OCI-M1 (cell line): ENCODE measurements around the gene SEL1L3.

Experiments used
- DNase-seq: peaks from one replicate; lab custom pipeline; 2025; lab: John Stamatoyannopoulos, UW

SEL1L3 gene

DNA sequence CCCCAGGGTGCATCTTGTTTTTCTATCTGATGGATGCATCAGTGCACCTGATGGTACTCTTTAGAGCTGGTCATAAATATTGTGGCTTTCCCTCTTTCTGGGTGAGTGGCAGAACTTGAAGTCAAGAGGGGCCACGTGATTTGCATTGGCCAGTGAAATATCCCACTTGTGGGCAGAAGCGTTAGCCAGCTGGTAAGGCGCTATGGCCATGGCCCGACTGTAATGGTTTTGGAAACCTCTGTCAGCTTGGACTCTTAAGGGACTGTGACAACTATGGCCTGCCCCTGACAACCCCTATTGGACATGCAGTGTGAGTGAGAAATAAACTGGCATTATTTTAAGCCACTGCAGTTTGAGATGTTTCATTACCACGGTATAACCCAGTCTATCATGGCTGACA is 72.8 kb downstream of the SEL1L3 start:
- DNase-seq = no peak

DNA sequence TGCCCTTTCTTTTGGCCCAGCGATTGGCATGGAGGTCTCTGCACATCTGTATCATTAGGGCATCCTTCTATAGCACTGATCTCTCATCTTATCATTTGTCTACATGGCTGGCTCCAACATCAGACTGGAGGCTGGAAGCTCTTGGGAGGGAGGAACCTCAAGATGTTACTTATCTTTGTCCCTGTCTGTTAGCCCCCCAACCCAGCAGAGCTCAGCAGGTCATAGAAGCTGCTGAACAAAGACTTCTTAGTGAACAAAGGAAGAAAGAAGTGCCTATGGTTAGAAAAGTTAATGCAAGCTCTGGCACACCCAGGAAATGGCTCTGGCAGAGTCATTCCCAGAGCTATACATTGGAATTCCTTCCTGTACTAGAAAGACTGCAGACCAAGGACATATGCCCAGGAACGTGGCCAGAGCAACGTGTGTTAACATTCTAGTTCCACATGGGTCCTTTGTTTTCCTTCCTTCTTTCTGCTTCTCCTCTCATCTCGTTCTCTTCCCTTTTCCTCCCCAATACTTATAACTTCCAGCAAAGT is 74.0 kb downstream of the SEL1L3 start:
- DNase-seq = no peak

DNA sequence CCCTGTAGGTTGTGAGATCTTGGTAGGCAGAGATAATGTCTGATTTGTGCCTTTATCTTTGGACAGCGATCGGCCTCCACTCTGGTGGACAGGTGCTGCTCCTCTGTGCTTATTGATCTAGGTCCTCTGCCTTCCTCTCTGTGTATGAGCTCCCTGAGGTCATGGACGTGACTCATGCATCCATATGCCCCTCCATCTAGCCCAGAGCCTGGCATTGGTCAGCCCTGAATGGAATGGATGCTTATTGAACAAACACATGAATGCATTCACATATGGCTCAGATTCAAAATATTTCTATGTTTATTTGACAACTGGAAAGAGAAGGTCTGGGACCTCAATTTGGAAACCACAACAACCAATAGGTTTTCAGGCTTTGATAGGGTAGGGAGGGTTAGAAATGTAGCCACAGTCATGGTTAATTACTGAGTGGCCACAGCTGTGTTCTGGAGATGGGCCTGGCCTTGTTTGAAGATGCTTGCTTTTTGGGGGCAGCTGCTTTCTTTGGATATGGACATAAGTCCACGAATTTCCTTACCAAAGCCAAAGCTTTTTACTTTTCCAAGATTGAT is 76.2 kb downstream of the SEL1L3 start:
- no peak for DNase-seq

DNA sequence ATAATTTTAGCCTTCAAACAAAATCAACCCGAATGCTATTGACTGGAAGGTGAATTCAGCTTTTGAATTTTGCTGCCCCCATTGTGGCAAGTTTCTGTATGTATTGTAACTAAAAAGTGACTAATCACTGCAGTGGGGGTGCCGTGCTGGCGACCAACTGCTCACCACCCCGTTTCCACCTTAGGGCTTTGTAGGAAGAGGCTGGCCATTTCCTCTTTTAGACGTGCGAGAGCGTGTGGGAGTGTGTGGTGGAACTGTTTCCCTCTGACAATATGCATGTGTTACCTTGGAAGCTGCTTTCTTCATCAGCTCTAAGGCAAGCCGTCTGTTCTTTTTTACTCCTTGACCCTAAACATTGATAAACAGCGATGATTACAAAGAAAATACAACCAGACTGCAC is 78.8 kb downstream of the SEL1L3 start:
- DNase-seq = peak; percentile 62

DNA sequence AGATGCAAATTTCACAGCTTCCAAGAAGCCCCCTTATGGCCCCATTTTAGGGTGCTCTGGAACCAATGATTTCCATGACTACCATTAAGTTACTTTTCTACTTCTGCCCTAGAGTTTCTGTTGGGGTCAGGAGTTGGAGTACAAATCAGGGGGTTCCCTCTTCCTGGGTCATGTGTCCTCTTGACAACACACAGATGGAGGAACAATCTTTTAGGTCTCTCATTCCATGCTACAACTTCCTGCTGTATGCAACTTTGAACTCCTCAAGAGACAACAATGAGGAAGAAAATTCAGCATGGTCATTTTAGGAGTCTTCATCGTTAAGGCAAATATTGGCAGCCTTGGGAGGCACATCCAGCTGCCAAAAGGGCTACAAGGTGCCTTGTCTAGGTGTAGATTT is 79.7 kb downstream of the SEL1L3 start:
- no peak for DNase-seq

DNA sequence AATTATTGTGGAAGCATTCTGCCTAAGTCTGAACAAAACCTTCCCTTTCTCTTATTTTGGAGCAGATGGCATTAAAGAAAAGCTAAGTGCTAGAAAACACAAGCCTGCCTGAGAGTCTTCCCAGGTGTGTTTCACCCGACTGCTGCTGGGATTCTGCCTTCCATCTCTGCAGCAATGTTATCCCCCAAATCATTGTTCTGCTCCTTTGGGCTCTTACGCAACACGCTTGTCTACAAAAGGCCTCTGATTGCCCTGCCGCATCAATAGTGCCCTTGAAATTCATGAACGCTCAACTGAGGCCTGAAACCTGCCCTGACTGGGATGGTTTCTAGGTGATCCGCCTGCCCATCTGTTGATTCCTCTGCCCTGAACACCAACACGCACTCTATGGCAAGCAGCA is 80.3 kb downstream of the SEL1L3 start:
- no peak for DNase-seq

DNA sequence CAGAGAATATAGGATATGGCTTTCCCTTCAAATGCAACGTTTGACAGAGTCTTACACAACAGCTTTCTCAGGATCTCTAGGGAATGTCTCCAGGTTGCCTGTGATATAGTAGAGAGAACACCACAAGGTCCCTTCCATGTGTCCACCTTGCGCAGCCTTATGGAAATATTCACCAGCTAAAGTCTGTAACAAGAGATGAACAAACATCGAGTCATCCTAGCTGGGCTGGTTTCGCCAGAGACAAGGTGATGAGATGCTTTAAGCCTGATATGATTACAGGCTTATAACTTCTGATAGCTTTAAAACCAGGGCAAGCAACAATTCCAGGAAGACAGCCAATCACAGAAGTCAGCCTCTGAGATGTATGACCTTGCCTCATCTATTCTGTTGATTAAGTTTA is 83.8 kb downstream of the SEL1L3 start:
- no peak for DNase-seq

DNA sequence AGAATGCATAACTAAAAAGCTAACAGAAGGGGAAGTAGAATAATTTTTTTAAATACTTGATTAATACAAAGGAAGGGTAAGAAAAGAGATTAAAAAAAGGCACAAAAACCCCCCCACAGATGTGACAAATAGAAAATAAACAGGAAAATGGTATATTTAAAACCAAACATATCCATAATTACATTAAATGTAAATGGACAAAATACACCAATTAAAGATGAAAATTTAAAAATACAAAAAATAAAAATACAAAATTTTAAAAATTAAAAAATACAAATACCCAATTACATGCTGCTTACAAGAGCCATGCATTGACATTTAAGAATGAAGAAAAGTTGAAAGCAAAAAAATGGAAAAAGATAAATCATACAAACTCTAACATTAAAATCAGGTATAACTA is 86.0 kb downstream of the SEL1L3 start:
- no peak for DNase-seq

DNA sequence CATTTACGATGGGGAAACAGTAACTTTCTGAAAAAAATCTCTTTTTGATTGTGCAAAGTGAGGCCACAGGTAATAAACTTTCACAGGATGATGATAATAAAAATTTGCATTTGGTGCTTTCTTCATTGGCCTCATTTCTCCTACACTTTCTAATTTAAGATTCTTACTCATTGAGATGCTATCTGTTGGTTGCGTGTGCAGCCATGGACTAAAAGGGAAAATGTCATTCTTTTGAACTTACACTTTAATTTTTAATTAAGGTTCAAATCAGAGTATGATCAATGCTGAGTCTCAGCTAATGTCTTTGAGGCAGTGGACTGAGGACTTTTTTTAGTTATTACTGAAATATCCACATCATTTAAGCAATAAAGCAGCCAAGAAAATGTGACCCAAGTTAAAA is 87.6 kb downstream of the SEL1L3 start:
- no peak for DNase-seq

DNA sequence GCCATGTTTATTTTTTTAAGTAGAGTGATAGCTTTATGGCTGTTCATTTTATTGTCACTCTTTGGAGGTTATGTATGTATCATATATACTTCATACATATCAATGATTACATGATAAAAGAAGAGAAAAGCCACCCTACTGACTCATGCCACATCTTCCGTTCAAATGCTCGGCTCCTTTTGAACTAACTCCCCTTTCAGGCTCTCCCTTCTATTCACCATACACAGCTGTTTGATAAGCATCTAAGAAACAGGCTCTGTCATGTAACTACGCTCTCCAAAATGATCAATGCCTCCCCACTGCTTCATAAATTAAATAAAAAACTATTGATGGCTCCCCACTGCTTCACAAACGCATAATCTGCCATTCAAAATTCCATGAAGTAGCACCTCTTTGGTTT is 89.4 kb downstream of the SEL1L3 start:
- no peak for DNase-seq

DNA sequence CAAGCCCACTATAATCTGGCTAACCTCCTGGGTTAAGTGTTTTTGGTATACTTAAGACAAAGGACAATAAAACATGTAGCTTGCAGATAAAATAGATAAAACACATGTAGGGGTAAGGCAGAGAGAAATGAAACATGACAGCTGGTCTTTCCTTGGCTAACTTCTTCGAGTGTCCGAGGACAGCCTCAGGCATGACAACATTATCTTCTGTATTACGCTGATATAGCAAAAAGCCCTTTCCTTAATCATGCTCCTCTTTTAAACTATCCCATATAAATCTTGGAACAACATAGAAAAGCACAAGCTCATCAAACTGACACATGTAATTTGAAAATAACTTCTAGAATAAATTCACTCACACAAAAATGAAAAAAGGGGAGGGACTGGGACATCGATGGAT is 91.1 kb downstream of the SEL1L3 start:
- no peak for DNase-seq

DNA sequence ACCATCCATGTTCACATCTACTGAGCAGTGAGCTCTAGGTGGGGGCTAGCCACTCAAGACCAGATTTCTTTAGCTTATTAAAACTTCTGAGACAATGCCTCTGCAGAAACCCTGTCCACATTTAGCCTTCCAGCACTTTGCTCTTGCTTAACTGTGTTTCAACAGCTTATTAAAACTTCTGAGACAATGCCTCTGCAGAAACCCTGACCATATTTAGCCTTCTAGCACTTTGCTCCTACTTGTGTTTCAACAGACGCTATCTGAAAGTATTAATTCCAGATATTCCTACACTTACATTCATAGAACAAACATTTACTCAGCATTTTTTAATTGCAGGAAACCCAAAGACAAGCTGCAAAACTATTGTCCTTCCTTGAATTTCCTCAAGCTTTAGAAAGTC is 91.9 kb downstream of the SEL1L3 start:
- no peak for DNase-seq

DNA sequence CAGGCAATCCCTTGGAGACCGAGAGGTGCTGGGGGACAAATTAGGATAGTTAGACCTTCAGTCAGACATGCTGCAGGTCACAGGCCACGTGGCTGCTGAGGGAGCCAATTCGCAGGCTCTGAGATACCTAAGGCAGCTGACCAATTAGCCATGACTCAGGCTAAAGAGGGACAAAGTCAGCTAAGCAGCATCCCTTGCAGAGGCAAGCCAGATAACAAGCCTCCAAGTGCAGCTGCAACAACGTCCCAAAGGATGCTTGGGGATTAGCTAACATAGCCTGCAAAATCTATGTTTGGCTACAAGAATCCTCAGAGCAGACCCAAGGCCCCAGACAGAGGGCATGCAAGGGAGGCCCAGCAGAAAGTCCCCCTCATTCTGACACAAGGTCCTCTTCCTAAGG is 93.5 kb downstream of the SEL1L3 start:
- no peak for DNase-seq

DNA sequence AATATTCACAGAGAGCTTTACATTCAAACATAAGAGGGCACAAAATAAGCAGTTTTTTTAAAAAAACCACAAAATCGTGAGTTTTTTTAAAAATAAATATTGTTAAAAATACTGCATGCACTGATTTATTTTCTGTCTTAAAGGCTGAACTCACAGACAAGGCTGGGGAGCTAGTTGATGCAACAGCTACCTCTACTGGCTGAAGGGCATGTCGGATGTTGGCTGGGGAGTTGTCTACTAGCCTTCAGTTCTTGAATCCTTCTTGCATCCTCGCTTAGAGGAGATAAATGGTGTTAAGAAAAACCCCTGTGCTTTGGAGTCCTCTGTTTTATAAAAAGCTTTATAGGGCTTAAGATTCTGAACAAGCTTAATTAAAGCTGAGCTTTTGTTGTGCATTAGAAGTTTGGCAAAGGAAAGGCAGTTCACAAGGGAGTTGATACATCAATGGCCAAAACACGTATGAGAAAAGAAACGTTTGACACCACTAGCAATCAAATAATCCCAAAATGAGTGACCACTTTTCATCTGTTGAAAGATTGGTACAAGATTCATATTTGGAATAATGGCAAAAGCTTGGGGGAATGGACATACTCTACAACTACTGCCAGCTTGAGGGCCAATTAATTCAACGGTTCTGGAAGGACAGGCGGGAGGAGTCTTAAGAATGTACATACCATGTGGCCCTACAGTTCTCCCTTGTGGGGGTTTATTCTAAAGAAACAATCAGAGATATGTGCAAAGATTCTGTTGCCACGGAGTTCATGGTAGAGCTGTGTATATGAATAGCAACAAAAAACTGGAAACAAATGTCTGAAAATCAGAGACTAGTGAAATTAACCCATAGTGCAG is 94.7 kb downstream of the SEL1L3 start:
- DNase-seq = peak; percentile 76

DNA sequence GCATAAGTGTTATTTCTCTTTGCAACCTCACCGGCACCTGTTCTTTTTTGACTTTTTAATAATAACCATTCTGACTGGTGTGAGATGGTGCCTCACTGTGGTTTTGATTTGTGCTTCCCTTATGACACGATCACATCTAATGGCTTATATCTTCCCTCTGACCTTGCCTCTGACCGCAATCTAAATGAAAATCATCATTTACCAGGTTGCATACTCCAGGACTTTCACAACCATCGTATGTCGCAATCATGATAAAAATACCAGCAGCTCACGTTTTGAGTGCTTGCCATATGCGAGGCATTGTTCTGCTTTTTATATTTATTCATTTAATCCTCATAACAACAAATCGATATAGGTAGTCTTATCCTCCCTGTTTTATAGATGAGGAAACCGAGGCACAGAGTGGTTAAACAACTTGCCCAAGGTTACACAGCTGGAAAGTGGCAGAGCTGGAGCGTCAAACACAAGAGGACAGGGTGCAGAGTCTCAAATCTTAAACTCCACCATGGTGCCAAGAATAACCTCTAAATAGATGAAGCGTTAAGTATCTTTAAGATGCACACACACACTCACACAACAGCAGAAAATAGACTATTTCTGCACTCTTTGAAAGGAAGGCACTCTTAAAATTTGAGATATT is 102.2 kb downstream of the SEL1L3 start:
- DNase-seq = peak; percentile 29

DNA sequence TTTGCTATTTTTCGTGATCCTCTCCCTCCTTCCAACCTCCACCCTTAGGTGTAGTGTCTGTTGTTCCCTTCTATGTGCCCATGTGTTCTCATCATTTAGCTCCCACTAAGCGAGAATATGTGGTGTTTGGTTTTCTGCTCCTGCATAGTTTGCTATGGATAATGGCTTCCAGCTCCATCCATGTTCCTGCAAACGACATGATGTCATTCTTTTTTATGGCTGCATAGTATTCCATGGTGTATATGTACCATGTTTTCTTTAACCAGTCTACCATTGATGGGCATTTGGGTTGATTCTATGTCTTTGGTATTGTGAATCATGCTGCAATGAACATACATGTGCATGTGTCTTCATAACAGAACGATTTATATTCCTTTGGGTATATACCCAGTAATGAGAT is 102.7 kb downstream of the SEL1L3 start:
- no peak for DNase-seq

DNA sequence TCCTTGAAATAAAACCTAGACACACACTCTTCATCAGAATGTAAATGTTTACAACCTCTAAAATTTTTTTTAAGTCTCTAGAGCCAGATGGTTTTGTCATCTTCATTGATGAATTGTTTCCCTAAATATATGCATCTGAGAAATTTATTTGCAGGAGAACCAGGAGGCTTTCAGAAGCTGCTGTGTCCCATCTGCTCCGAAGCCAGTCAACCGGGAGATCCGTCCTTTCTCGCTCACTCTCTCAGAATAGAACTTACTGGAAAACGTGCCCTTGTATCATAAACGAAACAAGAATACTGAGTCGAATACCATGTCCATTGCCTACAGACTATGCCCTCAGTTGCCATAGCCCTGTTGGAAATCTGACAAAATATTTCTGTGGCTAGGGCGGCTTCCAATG is 103.7 kb downstream of the SEL1L3 start:
- no peak for DNase-seq

DNA sequence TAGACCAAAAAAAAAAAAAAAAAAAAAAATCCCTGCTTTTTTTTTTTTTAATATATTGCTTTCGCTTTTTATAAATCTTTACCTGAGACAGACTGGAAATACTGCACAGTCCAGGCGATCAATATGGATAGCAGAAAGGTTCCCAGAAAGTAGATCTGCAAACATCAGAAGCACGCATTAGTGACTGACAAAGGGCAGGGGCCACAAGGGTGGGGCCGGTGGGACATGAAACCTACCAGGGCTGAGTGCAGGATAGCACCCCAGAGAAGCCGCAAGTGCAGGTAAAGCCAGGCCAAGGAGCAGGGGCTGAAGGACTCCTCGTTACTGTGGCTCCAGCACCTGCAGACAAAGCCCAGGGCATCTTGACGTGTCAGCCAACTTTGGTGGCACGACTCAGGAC is 105.3 kb downstream of the SEL1L3 start:
- DNase-seq = no peak

DNA sequence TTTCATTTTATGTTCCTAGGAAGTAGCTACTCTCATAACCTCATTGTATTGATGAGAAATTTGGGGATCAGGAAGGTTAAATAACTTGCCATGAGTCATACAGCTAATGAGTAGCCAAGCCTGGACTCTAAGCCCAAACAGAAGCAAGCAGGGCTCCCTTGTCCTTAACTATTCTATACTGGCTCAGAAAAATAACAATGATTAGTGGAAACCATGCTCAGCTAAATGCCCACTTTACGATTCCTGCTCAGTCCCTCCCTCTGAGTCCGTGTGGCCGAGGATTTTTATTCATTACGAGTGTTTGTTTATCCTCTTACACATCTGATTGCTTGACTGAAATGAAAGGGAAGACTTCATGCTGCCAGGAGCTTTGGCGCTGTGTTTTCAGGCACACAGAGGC is 106.3 kb downstream of the SEL1L3 start:
- DNase-seq = no peak

DNA sequence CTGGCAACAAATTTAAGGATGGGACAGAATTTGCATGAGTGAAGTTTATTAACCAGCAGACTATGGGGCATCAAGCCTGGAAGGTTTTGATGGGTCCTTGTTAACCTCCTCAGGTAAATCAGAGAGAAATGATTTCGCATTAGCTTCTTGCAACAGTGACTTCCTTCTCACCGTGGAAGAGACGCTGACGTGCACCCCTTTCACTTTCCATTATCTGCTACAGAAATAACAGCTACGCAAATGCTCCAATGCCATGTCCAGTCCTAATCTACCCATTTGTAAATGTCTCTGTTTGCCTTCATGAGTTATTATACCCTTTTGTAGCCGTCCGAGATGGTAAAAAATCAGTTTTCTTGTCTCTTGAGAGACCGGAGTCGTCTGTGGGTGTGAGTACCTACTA is 106.9 kb downstream of the SEL1L3 start:
- DNase-seq = no peak

DNA sequence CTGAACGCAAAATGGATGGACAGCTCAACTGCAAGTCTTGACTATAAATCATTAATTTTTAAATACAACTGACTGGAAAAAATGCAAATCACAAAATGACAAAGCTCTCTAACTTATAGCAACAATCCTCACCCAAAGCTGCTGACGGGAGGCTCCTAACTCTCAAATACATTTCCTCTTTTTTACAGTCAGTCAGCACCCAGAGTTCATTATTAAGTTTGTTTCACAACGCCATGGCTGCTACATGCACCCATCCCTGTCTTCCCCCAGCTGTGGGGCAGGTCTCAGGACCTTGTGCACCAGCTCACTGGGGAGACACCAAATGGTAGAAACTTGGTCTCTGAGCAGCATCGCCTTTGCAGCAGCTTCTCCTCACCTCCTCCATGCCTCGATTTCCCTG is 109.5 kb downstream of the SEL1L3 start:
- no peak for DNase-seq

DNA sequence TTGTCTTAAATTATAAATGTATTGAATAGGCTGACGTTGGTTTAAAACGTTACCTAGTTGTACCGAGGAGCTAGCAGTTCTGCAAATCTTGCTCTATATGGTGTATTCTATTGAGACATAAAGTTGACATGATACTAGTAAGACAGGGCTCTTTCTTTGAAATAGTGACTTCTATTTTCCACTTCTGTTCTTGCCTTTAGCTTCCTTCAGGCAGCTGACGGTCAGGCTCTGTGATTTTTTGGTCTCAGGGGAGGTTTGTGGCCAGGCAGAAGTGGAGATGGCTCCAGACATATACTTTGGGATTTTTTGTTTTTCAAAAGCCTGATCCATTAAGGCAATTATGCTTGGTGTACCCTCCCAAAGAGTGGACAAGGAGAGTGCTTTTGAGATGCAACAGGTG is 111.9 kb downstream of the SEL1L3 start:
- DNase-seq = no peak

DNA sequence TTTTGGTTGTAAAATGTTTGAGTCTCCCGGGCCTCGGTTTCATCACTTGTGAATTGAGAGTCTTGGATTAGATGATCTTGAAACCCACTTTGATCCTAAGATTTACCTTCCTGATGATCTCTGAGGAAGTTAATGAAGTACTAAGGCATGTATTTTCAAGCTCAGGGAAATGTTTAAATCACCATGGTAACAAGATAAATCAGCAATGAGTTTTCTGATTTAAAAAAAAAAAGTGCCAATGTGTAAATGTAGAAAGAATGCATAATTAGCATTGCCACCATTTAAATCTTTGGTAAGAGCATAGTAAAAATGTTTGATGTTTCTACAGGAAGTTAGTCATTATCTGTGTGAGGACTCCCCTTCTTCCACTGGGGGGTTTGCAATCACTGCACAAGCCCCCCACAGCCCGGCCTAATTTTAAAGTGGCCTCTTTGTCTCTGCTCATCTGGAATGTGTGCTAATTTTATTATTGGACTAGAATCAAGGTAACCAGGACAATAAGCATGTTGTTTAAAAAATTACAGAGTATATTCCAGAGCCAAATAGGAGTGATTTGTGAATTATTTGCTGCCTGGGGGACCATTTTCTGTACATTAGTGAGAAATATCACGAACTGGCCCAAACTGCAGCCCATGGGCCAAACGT is 113.5 kb downstream of the SEL1L3 start:
- DNase-seq = no peak
